Measurements from ENCODE around the gene ZBTB16.

ZBTB16 gene

GRCh38 chr11:114051558-114051957, 8.0 kb upstream of the ZBTB16 start:
- no peak for DNase-seq (ENCODE audit: low spot score)
- no peak overlapping the region for H3K27ac ChIP-seq
- H3K4me3 ChIP-seq: no peak overlapping the region
- no peak for TF ChIP-seq CTCF (IDR thresholded peaks at IDR 0.05)

GRCh38 chr11:114052160-114052559, 7.4 kb upstream of the ZBTB16 start:
- no peak for DNase-seq (ENCODE audit: low spot score)
- no peak overlapping the region for H3K27ac ChIP-seq

GRCh38 chr11:114053406-114053805, 6.1 kb upstream of the ZBTB16 start:
- Histone ChIP-seq H3K4me3 (no peak overlapping the region), H3K27ac (no peak overlapping the region)
- DNase-seq (ENCODE audit: low spot score): no peak
- no peak for TF ChIP-seq CTCF (IDR thresholded peaks at IDR 0.05)

More at GRCh38 chr11:114052160-114052559, 7.4 kb upstream of the ZBTB16 start:
- no peak for TF ChIP-seq CTCF (IDR thresholded peaks at IDR 0.05)
- no peak overlapping the region for H3K4me3 ChIP-seq

- no peak overlapping the region for H3K4me3 ChIP-seq
- H3K27ac ChIP-seq: no peak overlapping the region
- no peak for DNase-seq (ENCODE audit: low spot score)
- no peak for TF ChIP-seq CTCF (IDR thresholded peaks at IDR 0.05)
Observed at GRCh38 chr11:114054806-114055205, 4.7 kb upstream of the ZBTB16 start.

- no peak for DNase-seq (ENCODE audit: low spot score)
- Histone ChIP-seq H3K4me3 (no peak overlapping the region), H3K27ac (no peak overlapping the region)
- TF ChIP-seq CTCF (IDR thresholded peaks at IDR 0.05): no peak
Observed at GRCh38 chr11:114056409-114056808, 3.1 kb upstream of the ZBTB16 start.

- H3K27ac ChIP-seq: no peak overlapping the region
- DNase-seq (ENCODE audit: low spot score): no peak
- TF ChIP-seq CTCF (IDR thresholded peaks at IDR 0.05): no peak
- H3K4me3 ChIP-seq: no peak overlapping the region
Observed at GRCh38 chr11:114057147-114057546, 2.4 kb upstream of the ZBTB16 start.

- no peak for DNase-seq (ENCODE audit: low spot score)
- Histone ChIP-seq H3K27ac (peak overlapping the region in 1 of 2 donors; percentile 99), H3K4me3 (peak overlapping the region; percentile 97)
- no peak for TF ChIP-seq CTCF (IDR thresholded peaks at IDR 0.05)
Observed at GRCh38 chr11:114057605-114058004, 1.9 kb upstream of the ZBTB16 start.
